ENCODE measurements around the gene MTMR6. TPM values are rescaled to one million over a fixed set of nuclear protein-coding genes. Genes with fewer than 3 reads are reported as not detected.

MTMR6 gene
- total RNA-seq, 1 donor from 2014 or later = 21.2 TPM

DNA sequence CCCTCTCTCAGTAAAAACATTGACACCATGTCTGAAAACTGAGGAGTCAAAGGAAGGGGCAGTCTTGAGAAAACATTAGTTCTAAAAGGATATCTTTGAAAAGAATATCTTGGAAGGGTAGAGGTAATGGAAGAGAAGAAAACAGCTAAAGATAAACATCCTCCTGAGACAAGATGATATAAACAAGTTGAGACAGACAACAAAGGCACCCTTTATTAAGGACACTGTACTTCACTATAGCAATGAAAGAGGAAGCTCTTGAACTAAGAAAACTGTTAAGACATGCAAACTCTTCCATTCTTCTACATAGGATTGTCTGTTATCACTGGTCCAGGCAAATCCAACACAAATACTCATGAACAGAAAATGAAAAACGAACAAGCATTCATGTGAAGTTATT, 46.3 kb downstream of the MTMR6 start:
- Mint-ChIP-seq H3K9me3 (ENCODE audit: unreplicated experiment) (no peaks in the 10 kb centered on the region), H3K4me1 (ENCODE audit: unreplicated experiment) (peaks cover 7% of the 10 kb centered on the region), H3K27ac (ENCODE audit: unreplicated experiment) (no peak overlapping the region), H3K27me3 (ENCODE audit: unreplicated experiment) (peaks cover 2% of the 10 kb centered on the region), H3K36me3 (ENCODE audit: low read depth, unreplicated experiment) (peaks cover 10% of the 10 kb centered on the region), H3K4me3 (ENCODE audit: unreplicated experiment) (no peak overlapping the region)
- TF ChIP-seq, protein P1, sequence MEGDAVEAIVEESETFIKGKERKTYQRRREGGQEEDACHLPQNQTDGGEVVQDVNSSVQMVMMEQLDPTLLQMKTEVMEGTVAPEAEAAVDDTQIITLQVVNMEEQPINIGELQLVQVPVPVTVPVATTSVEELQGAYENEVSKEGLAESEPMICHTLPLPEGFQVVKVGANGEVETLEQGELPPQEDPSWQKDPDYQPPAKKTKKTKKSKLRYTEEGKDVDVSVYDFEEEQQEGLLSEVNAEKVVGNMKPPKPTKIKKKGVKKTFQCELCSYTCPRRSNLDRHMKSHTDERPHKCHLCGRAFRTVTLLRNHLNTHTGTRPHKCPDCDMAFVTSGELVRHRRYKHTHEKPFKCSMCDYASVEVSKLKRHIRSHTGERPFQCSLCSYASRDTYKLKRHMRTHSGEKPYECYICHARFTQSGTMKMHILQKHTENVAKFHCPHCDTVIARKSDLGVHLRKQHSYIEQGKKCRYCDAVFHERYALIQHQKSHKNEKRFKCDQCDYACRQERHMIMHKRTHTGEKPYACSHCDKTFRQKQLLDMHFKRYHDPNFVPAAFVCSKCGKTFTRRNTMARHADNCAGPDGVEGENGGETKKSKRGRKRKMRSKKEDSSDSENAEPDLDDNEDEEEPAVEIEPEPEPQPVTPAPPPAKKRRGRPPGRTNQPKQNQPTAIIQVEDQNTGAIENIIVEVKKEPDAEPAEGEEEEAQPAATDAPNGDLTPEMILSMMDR (IDR thresholded peaks at IDR 0.05; ENCODE audit: unreplicated experiment) = no peak
- DNase-seq (ENCODE audit: low spot score) = no peak

- Mint-ChIP-seq H3K36me3 (ENCODE audit: low read depth, unreplicated experiment) (no peaks in the 10 kb centered on the region), H3K27me3 (ENCODE audit: unreplicated experiment) (peaks cover 2% of the 10 kb centered on the region), H3K4me3 (ENCODE audit: unreplicated experiment) (no peak overlapping the region), H3K27ac (ENCODE audit: unreplicated experiment) (no peak overlapping the region), H3K4me1 (ENCODE audit: unreplicated experiment) (peaks cover 6% of the 10 kb centered on the region), H3K9me3 (ENCODE audit: unreplicated experiment) (no peaks in the 10 kb centered on the region)
- no peak for DNase-seq (ENCODE audit: low spot score)
- TF ChIP-seq, protein P1 (IDR thresholded peaks at IDR 0.05; ENCODE audit: unreplicated experiment) = no peak
Observed at GRCh38 chr13:25237083-25237482, 50.2 kb downstream of the MTMR6 start.

- TF ChIP-seq, protein P1 (IDR thresholded peaks at IDR 0.05; ENCODE audit: unreplicated experiment) = no peak
- Mint-ChIP-seq H3K9me3 (ENCODE audit: unreplicated experiment) (no peaks in the 10 kb centered on the region), H3K27me3 (ENCODE audit: unreplicated experiment) (peaks cover 4% of the 10 kb centered on the region), H3K4me1 (ENCODE audit: unreplicated experiment) (no peaks in the 10 kb centered on the region), H3K36me3 (ENCODE audit: low read depth, unreplicated experiment) (no peaks in the 10 kb centered on the region), H3K4me3 (ENCODE audit: unreplicated experiment) (no peak overlapping the region), H3K27ac (ENCODE audit: unreplicated experiment) (no peak overlapping the region)
- DNase-seq (ENCODE audit: low spot score) = no peak
Observed at GRCh38 chr13:25233861-25234260, 53.4 kb downstream of the MTMR6 start.

DNA sequence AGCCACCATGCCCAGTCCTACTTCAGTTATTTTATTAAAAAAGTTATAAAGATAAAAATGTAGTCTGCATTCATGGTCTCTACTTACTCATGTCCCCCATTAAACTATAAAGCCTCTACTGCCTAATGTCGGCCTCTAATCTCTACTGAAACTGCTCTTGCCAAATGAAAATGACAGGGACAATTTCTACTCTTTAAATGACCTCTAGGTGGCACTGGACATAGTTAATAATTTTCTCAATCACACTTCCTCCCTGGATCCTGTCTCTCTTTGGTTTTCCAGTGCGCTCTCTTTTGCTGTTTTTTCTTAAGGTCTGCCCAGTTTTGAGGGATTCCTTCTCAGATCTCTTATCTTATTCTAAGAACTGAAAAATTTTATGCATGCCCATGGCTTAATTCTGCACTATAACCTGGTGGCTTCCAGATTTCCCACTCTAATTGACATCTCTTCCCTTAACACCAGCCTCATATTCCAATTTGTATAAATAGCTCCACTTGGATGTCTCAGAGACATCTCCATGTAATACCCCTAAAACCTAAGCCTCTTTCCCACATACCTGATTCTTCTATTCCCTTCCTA, 54.3 kb downstream of the MTMR6 start:
- Mint-ChIP-seq H3K36me3 (ENCODE audit: low read depth, unreplicated experiment) (no peaks in the 10 kb centered on the region), H3K4me1 (ENCODE audit: unreplicated experiment) (no peaks in the 10 kb centered on the region), H3K27ac (ENCODE audit: unreplicated experiment) (no peak overlapping the region), H3K4me3 (ENCODE audit: unreplicated experiment) (no peak overlapping the region), H3K9me3 (ENCODE audit: unreplicated experiment) (no peaks in the 10 kb centered on the region), H3K27me3 (ENCODE audit: unreplicated experiment) (peaks cover 4% of the 10 kb centered on the region)
- TF ChIP-seq, protein P1 (IDR thresholded peaks at IDR 0.05; ENCODE audit: unreplicated experiment) = peak; percentile 65
- DNase-seq (ENCODE audit: low spot score) = no peak

GRCh38 chr13:25231517-25231916, 55.8 kb downstream of the MTMR6 start:
- no peaks in the 10 kb centered on the region for H3K36me3 Mint-ChIP-seq (ENCODE audit: low read depth, unreplicated experiment)
- H3K4me1 Mint-ChIP-seq (ENCODE audit: unreplicated experiment) = no peaks in the 10 kb centered on the region
- H3K27ac Mint-ChIP-seq (ENCODE audit: unreplicated experiment) = no peak overlapping the region
- DNase-seq (ENCODE audit: low spot score) = no peak
- peaks cover 4% of the 10 kb centered on the region for H3K27me3 Mint-ChIP-seq (ENCODE audit: unreplicated experiment)
- TF ChIP-seq, protein P1 (IDR thresholded peaks at IDR 0.05; ENCODE audit: unreplicated experiment) = no peak
- no peaks in the 10 kb centered on the region for H3K9me3 Mint-ChIP-seq (ENCODE audit: unreplicated experiment)
- no peak overlapping the region for H3K4me3 Mint-ChIP-seq (ENCODE audit: unreplicated experiment)
